ENCODE results near the gene EYS.
"Not testable (repeated sequence)": the region's sequence is repeated elsewhere in the genome, so short reads cannot be mapped to it uniquely, and the experiment has no call there.

EYS gene

GRCh38 chr6:63998991-63999390 lies 1708.0 kb downstream of the EYS start:
- Histone ChIP-seq H3K27ac (no peak overlapping the region), H3K9ac (ENCODE audit: insufficient read length) (no peak overlapping the region), H3K4me3 (no peak overlapping the region), H3K9me3 (ENCODE audit: low read depth, low read length) (no peaks in the 10 kb centered on the region), H3K36me3 (ENCODE audit: insufficient read depth, low read length) (no peaks in the 10 kb centered on the region)
- no peak for DNase-seq (ENCODE audit: low read depth, low spot score)
- TF ChIP-seq EZH2 (IDR thresholded peaks at IDR 0.05): no peak
- TF ChIP-seq FOXP2 (optimal IDR thresholded peaks at IDR 0.05; ENCODE audit: control extremely low read depth, extremely low read length, insufficient read depth): no peak
- TF ChIP-seq POLR2AphosphoS5 (IDR thresholded peaks at IDR 0.05; ENCODE audit: borderline replicate concordance, low read depth, low read length): no peak

GRCh38 chr6:63997734-63998133 lies 1709.3 kb downstream of the EYS start:
- no peaks in the 10 kb centered on the region for H3K36me3 ChIP-seq (ENCODE audit: insufficient read depth, low read length)
- no peak overlapping the region for H3K9ac ChIP-seq (ENCODE audit: insufficient read length)
- no peaks in the 10 kb centered on the region for H3K9me3 ChIP-seq (ENCODE audit: low read depth, low read length)
- DNase-seq (ENCODE audit: low read depth, low spot score): no peak
- H3K27ac ChIP-seq: no peak overlapping the region
- TF ChIP-seq EZH2 (IDR thresholded peaks at IDR 0.05) (no peak), FOXP2 (optimal IDR thresholded peaks at IDR 0.05; ENCODE audit: control extremely low read depth, extremely low read length, insufficient read depth) (no peak), POLR2AphosphoS5 (IDR thresholded peaks at IDR 0.05; ENCODE audit: borderline replicate concordance, low read depth, low read length) (no peak)
- H3K4me3 ChIP-seq: no peak overlapping the region

- Histone ChIP-seq H3K4me3 (no peak overlapping the region), H3K9ac (ENCODE audit: insufficient read length) (no peak overlapping the region), H3K9me3 (ENCODE audit: low read depth, low read length) (no peaks in the 10 kb centered on the region), H3K27ac (no peak overlapping the region), H3K36me3 (ENCODE audit: insufficient read depth, low read length) (no peaks in the 10 kb centered on the region)
- DNase-seq (ENCODE audit: low read depth, low spot score): no peak
- no peak for TF ChIP-seq EZH2 (IDR thresholded peaks at IDR 0.05)
- TF ChIP-seq FOXP2 (optimal IDR thresholded peaks at IDR 0.05; ENCODE audit: control extremely low read depth, extremely low read length, insufficient read depth): no peak
- no peak for TF ChIP-seq POLR2AphosphoS5 (IDR thresholded peaks at IDR 0.05; ENCODE audit: borderline replicate concordance, low read depth, low read length)
Observed at GRCh38 chr6:63997221-63997620, 1709.8 kb downstream of the EYS start.

DNA sequence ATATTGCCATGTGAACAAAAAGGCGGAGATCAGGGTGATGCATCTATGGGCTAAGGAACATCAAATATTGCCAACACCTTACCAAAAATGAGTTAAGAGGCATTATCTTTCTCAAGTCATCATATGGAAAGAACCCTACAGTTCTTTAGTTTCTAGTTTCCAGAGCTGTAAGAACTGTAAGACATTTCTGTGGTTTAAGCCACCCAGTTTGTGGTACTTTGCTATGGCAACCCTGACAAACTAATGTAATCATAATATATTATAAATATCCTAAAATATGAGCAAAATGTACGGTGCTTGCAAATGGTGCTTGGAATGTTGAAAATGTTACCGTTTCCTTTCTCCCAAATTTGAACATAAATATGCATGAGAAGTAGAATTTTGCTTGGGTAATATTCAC lies 1721.8 kb downstream of the EYS start:
- Histone ChIP-seq H3K27ac (no peak overlapping the region), H3K36me3 (ENCODE audit: insufficient read depth, low read length) (no peaks in the 10 kb centered on the region), H3K9ac (ENCODE audit: insufficient read length) (no peak overlapping the region), H3K9me3 (ENCODE audit: low read depth, low read length) (no peaks in the 10 kb centered on the region), H3K4me3 (no peak overlapping the region)
- no peak for DNase-seq (ENCODE audit: low read depth, low spot score)
- TF ChIP-seq FOXP2 (optimal IDR thresholded peaks at IDR 0.05; ENCODE audit: control extremely low read depth, extremely low read length, insufficient read depth) (no peak), EZH2 (IDR thresholded peaks at IDR 0.05) (no peak), POLR2AphosphoS5 (IDR thresholded peaks at IDR 0.05; ENCODE audit: borderline replicate concordance, low read depth, low read length) (no peak)

- no peak overlapping the region for H3K27ac ChIP-seq
- no peak for TF ChIP-seq EZH2 (IDR thresholded peaks at IDR 0.05)
- no peak for TF ChIP-seq POLR2AphosphoS5 (IDR thresholded peaks at IDR 0.05; ENCODE audit: borderline replicate concordance, low read depth, low read length)
- no peak for TF ChIP-seq FOXP2 (optimal IDR thresholded peaks at IDR 0.05; ENCODE audit: control extremely low read depth, extremely low read length, insufficient read depth)
- H3K36me3 ChIP-seq (ENCODE audit: insufficient read depth, low read length): no peaks in the 10 kb centered on the region
- no peak for DNase-seq (ENCODE audit: low read depth, low spot score)
- H3K9me3 ChIP-seq (ENCODE audit: low read depth, low read length): no peaks in the 10 kb centered on the region
- no peak overlapping the region for H3K4me3 ChIP-seq
- H3K9ac ChIP-seq (ENCODE audit: insufficient read length): no peak overlapping the region
Observed at GRCh38 chr6:63975699-63976098, 1731.3 kb downstream of the EYS start.

GRCh38 chr6:63968650-63969049 lies 1738.4 kb downstream of the EYS start:
- Histone ChIP-seq H3K9ac (ENCODE audit: insufficient read length) (no peak overlapping the region), H3K36me3 (ENCODE audit: insufficient read depth, low read length) (no peaks in the 10 kb centered on the region), H3K27ac (no peak overlapping the region), H3K9me3 (ENCODE audit: low read depth, low read length) (no peaks in the 10 kb centered on the region), H3K4me3 (no peak overlapping the region)
- no peak for DNase-seq (ENCODE audit: low read depth, low spot score)
- no peak for TF ChIP-seq POLR2AphosphoS5 (IDR thresholded peaks at IDR 0.05; ENCODE audit: borderline replicate concordance, low read depth, low read length)

GRCh38 chr6:63964366-63964765 lies 1742.7 kb downstream of the EYS start:
- H3K27ac ChIP-seq: no peak overlapping the region

GRCh38 chr6:63963769-63964315 lies 1743.2 kb downstream of the EYS start:
- Histone ChIP-seq H3K4me3 (no peak overlapping the region), H3K36me3 (ENCODE audit: insufficient read depth, low read length) (no peaks in the 10 kb centered on the region), H3K9ac (ENCODE audit: insufficient read length) (no peak overlapping the region), H3K27ac (no peak overlapping the region), H3K9me3 (ENCODE audit: low read depth, low read length) (no peaks in the 10 kb centered on the region)
- DNase-seq (ENCODE audit: low read depth, low spot score): no peak
- TF ChIP-seq POLR2AphosphoS5 (IDR thresholded peaks at IDR 0.05; ENCODE audit: borderline replicate concordance, low read depth, low read length) (no peak), FOXP2 (optimal IDR thresholded peaks at IDR 0.05; ENCODE audit: control extremely low read depth, extremely low read length, insufficient read depth) (no peak)

More at GRCh38 chr6:63964366-63964765, 1742.7 kb downstream of the EYS start:
- no peak overlapping the region for H3K4me3 ChIP-seq
- no peak for TF ChIP-seq EZH2 (IDR thresholded peaks at IDR 0.05)
- TF ChIP-seq FOXP2 (optimal IDR thresholded peaks at IDR 0.05; ENCODE audit: control extremely low read depth, extremely low read length, insufficient read depth): no peak
- TF ChIP-seq POLR2AphosphoS5 (IDR thresholded peaks at IDR 0.05; ENCODE audit: borderline replicate concordance, low read depth, low read length): no peak
- no peak for DNase-seq (ENCODE audit: low read depth, low spot score)
- no peak overlapping the region for H3K9ac ChIP-seq (ENCODE audit: insufficient read length)
- H3K9me3 ChIP-seq (ENCODE audit: low read depth, low read length): no peaks in the 10 kb centered on the region
- H3K36me3 ChIP-seq (ENCODE audit: insufficient read depth, low read length): no peaks in the 10 kb centered on the region

DNA sequence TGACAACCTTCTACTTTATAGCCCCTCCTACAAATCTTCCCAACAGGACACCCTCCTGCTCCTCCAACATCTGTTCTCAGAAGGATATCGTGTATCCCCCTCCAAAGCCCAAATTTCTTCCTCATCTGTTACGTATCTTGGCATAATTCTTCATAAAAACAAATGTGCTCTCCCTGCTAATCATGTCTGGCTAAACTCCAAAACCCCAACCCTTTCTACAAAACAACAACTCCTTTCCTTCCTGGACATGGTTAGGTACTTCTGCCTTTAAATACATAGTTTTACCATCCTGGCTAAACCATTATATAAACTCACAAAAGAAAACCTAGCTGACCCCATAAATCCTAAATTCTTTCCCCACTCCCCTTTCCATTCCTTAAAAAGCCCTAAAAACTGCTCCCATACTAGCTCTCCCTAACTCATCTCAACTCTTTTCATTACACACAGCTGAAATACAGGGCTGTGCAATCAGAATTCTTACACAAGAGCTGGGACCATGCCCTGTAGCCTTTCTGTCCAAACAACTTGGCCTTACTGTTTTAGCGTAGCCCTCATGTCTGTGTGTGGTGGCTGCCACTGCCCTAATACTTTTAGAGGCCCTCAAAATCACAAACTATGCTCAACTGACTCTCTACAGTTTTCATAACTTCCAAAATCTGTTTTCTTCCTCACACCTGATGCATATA lies 1753.5 kb downstream of the EYS start:
- H3K9ac ChIP-seq (ENCODE audit: insufficient read length); H3K9me3 ChIP-seq (ENCODE audit: low read depth, low read length); H3K36me3 ChIP-seq (ENCODE audit: insufficient read depth, low read length); H3K27ac ChIP-seq; DNase-seq (ENCODE audit: low read depth, low spot score); H3K4me3 ChIP-seq: not testable (repeated sequence)

Data from SK-N-MC (cell line).